CD14-positive monocyte (primary cell): Measurements from ENCODE around the gene PRSS1. TPM values are rescaled to one million over a fixed set of nuclear protein-coding genes. Genes with fewer than 3 reads are reported as not detected.

ENCODE experiments used
- DNase-seq, 3 donors: peaks; one replicate each; pipeline ENCODE4 v3.0.0-alpha.2; 2011 to 2022
- H2AFZ ChIP-seq: 2 replicates; pipeline ENCODE4 v1.6.0; 2012; ENCODE audit warnings: mild to moderate bottlenecking, low read depth, low read length, inconsistent platforms; ENCODE audit not compliant: insufficient read depth, poor library complexity, severe bottlenecking
- H3K27ac ChIP-seq, 2 donors: 1 replicate in 1 of 2; 2 replicates in 1 of 2; pipeline ENCODE4 v1.5.1; 2012 to 2013; ENCODE audit warnings: low read length in 2 of 2, control low read depth in 1 of 2, inconsistent platforms in 1 of 2, low read depth in 1 of 2, mild to moderate bottlenecking in 1 of 2
- H3K27me3 ChIP-seq, 2 donors: one replicate each; pipeline versions ENCODE4 v1.6.0 to v1.6.1; 2011 to 2013; ENCODE audit warnings: low read length in 2 of 2; ENCODE audit not compliant: control insufficient read depth in 2 of 2, insufficient read depth in 2 of 2
- H3K36me3 ChIP-seq, 2 donors: replicated peaks in 1 of 2; 1 replicate in 1 of 2; 2 replicates in 1 of 2; pipeline versions ENCODE4 v1.5.1 to v1.6.1; 2012 to 2013; ENCODE audit warnings: low read length in 2 of 2, control low read depth in 1 of 2, inconsistent platforms in 1 of 2, mild to moderate bottlenecking in 1 of 2; ENCODE audit not compliant: insufficient read depth in 2 of 2, control insufficient read depth in 1 of 2
- H3K4me1 ChIP-seq, 2 donors: 1 replicate in 1 of 2; 2 replicates in 1 of 2; pipeline versions ENCODE4 v1.5.1 to v1.6.1; 2012 to 2013; ENCODE audit warnings: low read length in 2 of 2, control low read depth in 1 of 2, inconsistent platforms in 1 of 2, mild to moderate bottlenecking in 1 of 2, moderate library complexity in 1 of 2; ENCODE audit not compliant: insufficient read depth in 2 of 2, control insufficient read depth in 1 of 2
- H3K4me2 ChIP-seq: replicated peaks from 2 replicates; pipeline ENCODE3; 2012; ENCODE audit warnings: low read length, moderate library complexity, mild to moderate bottlenecking; ENCODE audit not compliant: poor library complexity, severe bottlenecking; ENCODE audit errors: extremely low read depth
- H3K4me3 ChIP-seq, 3 experiments: fragments of 200-600 bp in 1 of 3; sonication (generic) in 1 of 3; replicated peaks in 1 of 3; 1 replicate in 2 of 3; 2 replicates in 1 of 3; pipeline ENCODE4 v1.5.1; 2011 to 2013; ENCODE audit warnings: low read length in 3 of 3, mild to moderate bottlenecking in 3 of 3, control low read depth in 2 of 3, low read depth in 2 of 3, inconsistent platforms in 1 of 3, moderate library complexity in 1 of 3
- H3K79me2 ChIP-seq: 2 replicates; pipeline ENCODE4 v1.6.0; 2012; ENCODE audit warnings: mild to moderate bottlenecking, control low read depth, inconsistent platforms, low read length, moderate library complexity; ENCODE audit not compliant: insufficient read depth
- H3K9ac ChIP-seq: 2 replicates; pipeline ENCODE4 v1.6.0; 2017; ENCODE audit warnings: low read length, mild to moderate bottlenecking; ENCODE audit not compliant: insufficient read depth, poor library complexity, severe bottlenecking
- H3K9me3 ChIP-seq, 2 donors: replicated peaks in 1 of 2; 1 replicate in 1 of 2; 2 replicates in 1 of 2; pipeline versions ENCODE4 v1.5.1 to v1.6.1; 2012 to 2013; ENCODE audit warnings: low read length in 2 of 2, control low read depth in 1 of 2; ENCODE audit not compliant: control insufficient read depth in 1 of 2, insufficient read depth in 1 of 2
- H4K20me1 ChIP-seq: 2 replicates; pipeline ENCODE4 v1.6.0; 2012; ENCODE audit warnings: mild to moderate bottlenecking, low read length, control low read depth, moderate library complexity; ENCODE audit not compliant: insufficient read depth
- H3K27ac Mint-ChIP-seq, 7 donors: one replicate each; pipeline ENCODE4 v1.8.0; 2020; ENCODE audit warnings: mild to moderate bottlenecking in 7 of 7, mixed read lengths in 7 of 7, moderate library complexity in 6 of 7, inconsistent platforms in 2 of 7
- H3K27me3 Mint-ChIP-seq, 3 donors: one replicate each; pipeline ENCODE4 v1.8.0; 2021 to 2022; ENCODE audit warnings: low read depth in 3 of 3, mild to moderate bottlenecking in 3 of 3, mixed read lengths in 3 of 3, moderate library complexity in 3 of 3, inconsistent platforms in 1 of 3
- H3K36me3 Mint-ChIP-seq, 2 donors: one replicate each; pipeline ENCODE4 v1.8.0; 2020; ENCODE audit warnings: mixed read lengths in 2 of 2, inconsistent platforms in 1 of 2, mild to moderate bottlenecking in 1 of 2
- H3K4me1 Mint-ChIP-seq: one replicate; pipeline ENCODE4 v1.8.0; 2020; ENCODE audit warnings: mild to moderate bottlenecking, mixed read lengths
- H3K4me3 Mint-ChIP-seq, 2 donors: one replicate each; pipeline ENCODE4 v1.8.0; 2020; ENCODE audit warnings: mild to moderate bottlenecking in 2 of 2, mixed read lengths in 2 of 2, moderate library complexity in 1 of 2
- H3K9me3 Mint-ChIP-seq, 7 donors: one replicate each; pipeline ENCODE4 v1.8.0; 2020 to 2022; ENCODE audit warnings: mixed read lengths in 7 of 7, mild to moderate bottlenecking in 6 of 7, moderate library complexity in 6 of 7, inconsistent platforms in 2 of 7
- CTCF ChIP-seq: fragments of 200-600 bp; IDR thresholded peaks from one replicate; pipeline ENCODE4 v1.8.0; 2022; ENCODE audit warnings: antibody characterized with exemption, mild to moderate bottlenecking
- WGBS: methylation state at CpG from one replicate; pipeline ENCODE4 v1.1.5; 2013; ENCODE audit warnings: missing lambda C conversion rate; ENCODE audit not compliant: insufficient coverage; 5-methylcytosine and 5-hydroxymethylcytosine counted together
- intact Hi-C, 2 donors: fragments of 100-400 bp; cut with micrococcal nuclease; formaldehyde crosslinking; loops; one replicate each; pipeline versions ENCODE4 v1.15.0 to v1.15.1; 2023
- polyA plus RNA-seq, 3 donors: library from polyadenylated mRNA; depleted of rRNA in 1 of 3; unstranded in 2 of 3; stranded (reverse) in 1 of 3; fragments of 300-500 nt in 2 of 3; fragments of >200 nt in 1 of 3; fragmentation: Illumina TruSeq in 2 of 3; gene quantifications; 1 replicate in 2 of 3; 2 replicates in 1 of 3; pipeline ENCODE4 v1.2.3, GENCODE V29; 2012 to 2021

The PRSS1 gene
- polyA plus RNA-seq, 3 donors, result not detected

GRCh38 chr7:142797391-142798377 is 48.4 kb downstream of the PRSS1 start:
- intact Hi-C loops, result loop anchor here in 1 of 2 donors (5.0 kb wide), 1 partner anchor 150 kb away; no protein-coding TSS in a partner anchor
- DNase-seq, result no peak
- Histone ChIP-seq H3K4me3 (peak overlapping the region in 2 of 3 experiments; percentile 11 to 54), H3K9me3 (peaks cover 0 to 25% of the 10 kb centered on the region in 2 donors), H2AFZ (peak overlapping the region; percentile 50), H3K4me1 (peaks cover 15 to 17% of the 10 kb centered on the region in 2 donors), H3K79me2 (no peaks in the 10 kb centered on the region), H3K4me2 (peak overlapping the region; percentile 73), H3K36me3 (no peaks in the 10 kb centered on the region), H3K27ac (peak overlapping the region in 1 of 2 donors; percentile 3), H3K27me3 (peaks cover 48 to 50% of the 10 kb centered on the region in 2 donors), H4K20me1 (no peaks in the 10 kb centered on the region), H3K9ac (peak overlapping the region; percentile 36)
- TF ChIP-seq CTCF, result no peak
- Mint-ChIP-seq H3K4me1 (peaks cover 20% of the 10 kb centered on the region), H3K9me3 (peaks cover 0 to 16% (median 7%) of the 10 kb centered on the region in 7 donors), H3K27ac (peak overlapping the region in 1 of 7 donors; percentile 88), H3K36me3 (peaks cover 3 to 12% of the 10 kb centered on the region in 2 donors), H3K4me3 (peak overlapping the region; percentile 75 to 93), H3K27me3 (peaks cover 49 to 63% (median 56%) of the 10 kb centered on the region in 3 donors)
- WGBS, result 6% methylated on average over 25 of the region's 33 CpGs
